Hepatocyte (in vitro differentiated cells): Measurements from ENCODE around the gene ADAM12. TPM values are rescaled to one million over a fixed set of nuclear protein-coding genes. Genes with fewer than 3 reads are reported as not detected.

Experiments used
- DNase-seq: peaks from one replicate; pipeline ENCODE4 v3.0.0-alpha.2; 2016; ENCODE audit warnings: low spot score
- H2AFZ ChIP-seq: fragments of 200-600 bp; sonication (generic); 2 replicates; pipeline ENCODE4 v1.6.0; 2016; ENCODE audit warnings: antibody characterized with exemption, mild to moderate bottlenecking
- H3K27ac ChIP-seq: fragments of 200-600 bp; sonication (generic); 2 replicates; pipeline ENCODE4 v1.5.1; 2016; ENCODE audit warnings: mild to moderate bottlenecking
- H3K27me3 ChIP-seq: fragments of 200-600 bp; sonication (generic); 2 replicates; pipeline ENCODE4 v1.6.1; 2016
- H3K36me3 ChIP-seq: fragments of 200-600 bp; sonication (generic); replicated peaks from 2 replicates; pipeline ENCODE4 v1.5.1; 2016; ENCODE audit warnings: low read depth; ENCODE audit not compliant: insufficient read depth
- H3K4me1 ChIP-seq: fragments of 200-600 bp; sonication (generic); 2 replicates; pipeline ENCODE4 v1.5.1; 2016; ENCODE audit warnings: mild to moderate bottlenecking, moderate library complexity; ENCODE audit not compliant: insufficient read depth
- H3K4me2 ChIP-seq: fragments of 200-600 bp; sonication (generic); 2 replicates; pipeline ENCODE4 v1.6.0; 2016
- H3K4me3 ChIP-seq: fragments of 200-600 bp; sonication (generic); 2 replicates; pipeline ENCODE4 v1.5.1; 2016; ENCODE audit warnings: mild to moderate bottlenecking
- H3K79me2 ChIP-seq: fragments of 200-600 bp; sonication (generic); 2 replicates; pipeline ENCODE4 v1.6.0; 2017; ENCODE audit warnings: mild to moderate bottlenecking
- H3K9me2 ChIP-seq: fragments of 200-600 bp; sonication (generic); replicated peaks from 2 replicates; pipeline ENCODE4 v1.6.0; 2017; ENCODE audit warnings: mild to moderate bottlenecking; ENCODE audit not compliant: insufficient read depth
- H3K9me3 ChIP-seq: fragments of 200-600 bp; sonication (generic); 2 replicates; pipeline ENCODE4 v1.5.1; 2016; ENCODE audit warnings: low read depth, mild to moderate bottlenecking
- H4K20me1 ChIP-seq: fragments of 200-600 bp; sonication (generic); 2 replicates; pipeline ENCODE4 v1.6.0; 2016; ENCODE audit warnings: mild to moderate bottlenecking; ENCODE audit not compliant: insufficient read depth, poor library complexity, severe bottlenecking
- EZH2 ChIP-seq: fragments of 200-600 bp; sonication (generic); IDR thresholded peaks from 2 replicates; pipeline ENCODE4 v1.6.1; 2016; ENCODE audit warnings: antibody characterized with exemption, mild to moderate bottlenecking, borderline replicate concordance
- EZH2phosphoT487 ChIP-seq: fragments of 200-600 bp; sonication (generic); IDR thresholded peaks from one replicate; pipeline ENCODE4 v1.6.1; 2018; ENCODE audit warnings: antibody characterized with exemption, mild to moderate bottlenecking, low read depth, moderate library complexity; ENCODE audit not compliant: unreplicated experiment, severe bottlenecking
- WGBS: methylation state at CpG from one replicate; pipeline ENCODE4 v1.1.6; 2016; ENCODE audit warnings: low lambda C conversion rate; ENCODE audit errors: missing lambda C conversion rate; 5-methylcytosine and 5-hydroxymethylcytosine counted together
- polyA plus RNA-seq: library from polyadenylated mRNA; unstranded; fragments of >200 nt; fragmentation: Nextera tagmentation; extraction: Ambion mirVana; gene quantifications from 2 replicates; pipeline ENCODE4 v1.2.1, GENCODE V29; 2016
- total RNA-seq: library from RNA; depleted of rRNA; stranded (reverse); fragments of >200 nt; gene quantifications from 2 replicates; pipeline ENCODE4 v1.2.3, GENCODE V29; 2014
- TF ChIP-seq, protein P1 (sequence below): fragments of 200-600 bp; sonication (generic); IDR thresholded peaks from 2 replicates; pipeline ENCODE4 v1.5.1; 2016; ENCODE audit warnings: antibody characterized with exemption, mild to moderate bottlenecking; ENCODE audit not compliant: poor library complexity

Gene ADAM12
- total and polyA plus RNA-seq, 2 experiments from 2014 or later: 4.9 to 11.3 TPM

DNA sequence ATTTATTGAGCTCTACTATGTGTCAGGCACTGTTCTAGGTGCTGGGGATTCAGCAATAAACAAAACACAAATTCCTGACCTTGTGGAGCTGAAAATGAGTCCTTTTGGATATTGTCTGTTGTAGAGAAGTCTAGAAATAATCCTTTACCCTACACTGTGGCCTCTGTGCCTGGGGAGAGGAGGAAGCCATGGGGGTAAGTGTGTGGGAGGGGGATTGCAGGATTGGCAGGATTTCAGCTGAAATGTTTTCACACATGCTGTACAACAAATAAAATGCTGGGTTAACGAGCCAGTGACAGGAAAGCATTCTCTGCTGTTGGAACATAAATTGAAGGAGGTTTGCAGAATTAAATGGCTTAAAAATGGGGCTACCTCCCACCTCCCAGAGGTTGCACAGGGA, 302.5 kb downstream of the ADAM12 start:
- no peak overlapping the region for H3K4me3 ChIP-seq
- H3K27me3 ChIP-seq: no peaks in the 10 kb centered on the region
- no peaks in the 10 kb centered on the region for H3K36me3 ChIP-seq
- H3K4me1 ChIP-seq: peaks cover 9% of the 10 kb centered on the region
- 71% methylated on average over 1 of the region's 1 CpG for WGBS
- H3K4me2 ChIP-seq: no peak overlapping the region
- no peaks in the 10 kb centered on the region for H3K9me3 ChIP-seq
- H3K9me2 ChIP-seq: no peaks in the 10 kb centered on the region
- H3K27ac ChIP-seq: no peak overlapping the region
- TF ChIP-seq EZH2phosphoT487 (no peak), EZH2 (no peak)
- TF ChIP-seq, protein P1, sequence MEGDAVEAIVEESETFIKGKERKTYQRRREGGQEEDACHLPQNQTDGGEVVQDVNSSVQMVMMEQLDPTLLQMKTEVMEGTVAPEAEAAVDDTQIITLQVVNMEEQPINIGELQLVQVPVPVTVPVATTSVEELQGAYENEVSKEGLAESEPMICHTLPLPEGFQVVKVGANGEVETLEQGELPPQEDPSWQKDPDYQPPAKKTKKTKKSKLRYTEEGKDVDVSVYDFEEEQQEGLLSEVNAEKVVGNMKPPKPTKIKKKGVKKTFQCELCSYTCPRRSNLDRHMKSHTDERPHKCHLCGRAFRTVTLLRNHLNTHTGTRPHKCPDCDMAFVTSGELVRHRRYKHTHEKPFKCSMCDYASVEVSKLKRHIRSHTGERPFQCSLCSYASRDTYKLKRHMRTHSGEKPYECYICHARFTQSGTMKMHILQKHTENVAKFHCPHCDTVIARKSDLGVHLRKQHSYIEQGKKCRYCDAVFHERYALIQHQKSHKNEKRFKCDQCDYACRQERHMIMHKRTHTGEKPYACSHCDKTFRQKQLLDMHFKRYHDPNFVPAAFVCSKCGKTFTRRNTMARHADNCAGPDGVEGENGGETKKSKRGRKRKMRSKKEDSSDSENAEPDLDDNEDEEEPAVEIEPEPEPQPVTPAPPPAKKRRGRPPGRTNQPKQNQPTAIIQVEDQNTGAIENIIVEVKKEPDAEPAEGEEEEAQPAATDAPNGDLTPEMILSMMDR: no peak
- DNase-seq: no peak
- H2AFZ ChIP-seq: no peak overlapping the region
- H3K79me2 ChIP-seq: no peaks in the 10 kb centered on the region
- H4K20me1 ChIP-seq: no peaks in the 10 kb centered on the region

DNA sequence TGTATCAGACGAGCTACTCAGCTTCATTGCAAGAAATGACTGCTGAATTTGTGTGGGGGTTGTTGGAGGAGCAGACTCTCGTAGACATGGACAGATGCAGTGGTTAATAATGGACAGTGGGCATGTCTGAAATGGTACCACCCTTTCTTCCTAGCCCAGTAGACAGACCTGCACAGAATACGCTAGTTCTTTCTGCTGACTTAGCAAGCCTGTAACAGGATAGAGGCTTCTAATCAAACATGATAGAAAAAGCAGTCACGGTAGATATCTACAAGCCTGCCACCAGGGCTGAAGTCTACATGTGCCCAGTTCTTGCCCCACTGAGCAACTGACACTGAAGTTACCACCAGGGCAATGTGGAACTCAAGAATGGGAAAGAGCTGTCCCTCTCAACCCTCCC, 303.9 kb downstream of the ADAM12 start:
- TF ChIP-seq EZH2phosphoT487: no peak
- TF ChIP-seq EZH2: no peak
- TF ChIP-seq, protein P1: no peak
- H3K9me2 ChIP-seq: no peaks in the 10 kb centered on the region
- H3K4me3 ChIP-seq: no peak overlapping the region
- 89% methylated on average over 4 of the region's 4 CpGs for WGBS
- H4K20me1 ChIP-seq: no peaks in the 10 kb centered on the region
- no peaks in the 10 kb centered on the region for H3K27me3 ChIP-seq
- H3K4me1 ChIP-seq: peaks cover 9% of the 10 kb centered on the region
- H3K79me2 ChIP-seq: no peaks in the 10 kb centered on the region
- H3K36me3 ChIP-seq: no peaks in the 10 kb centered on the region
- H3K9me3 ChIP-seq: no peaks in the 10 kb centered on the region
- H3K4me2 ChIP-seq: no peak overlapping the region
- no peak overlapping the region for H2AFZ ChIP-seq
- H3K27ac ChIP-seq: no peak overlapping the region
- no peak for DNase-seq

DNA sequence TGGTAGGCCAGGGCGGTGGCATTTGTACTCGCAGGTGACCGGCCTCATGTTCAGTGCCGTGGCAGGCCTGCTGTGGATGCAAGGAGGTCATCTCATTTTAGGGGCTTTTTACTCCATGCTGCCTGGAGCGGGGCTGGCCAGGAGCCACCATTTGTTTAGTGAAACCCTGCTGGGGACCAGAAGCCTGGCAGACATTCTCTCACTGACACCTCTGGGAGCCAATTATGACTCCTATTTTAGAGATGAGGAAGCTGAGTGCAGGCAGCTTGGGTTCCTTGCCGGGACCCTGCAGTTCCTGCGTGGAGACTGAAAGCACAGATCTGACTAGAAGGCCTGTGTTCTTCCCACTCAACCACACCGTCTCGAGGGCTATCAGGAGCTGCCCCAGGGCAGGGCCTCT, 305.3 kb downstream of the ADAM12 start:
- Histone ChIP-seq H2AFZ (no peak overlapping the region), H3K79me2 (no peaks in the 10 kb centered on the region), H3K36me3 (no peaks in the 10 kb centered on the region), H4K20me1 (no peaks in the 10 kb centered on the region), H3K4me2 (no peak overlapping the region), H3K4me1 (peaks cover 9% of the 10 kb centered on the region), H3K9me2 (no peaks in the 10 kb centered on the region), H3K4me3 (no peak overlapping the region), H3K27ac (no peak overlapping the region), H3K27me3 (no peaks in the 10 kb centered on the region), H3K9me3 (no peaks in the 10 kb centered on the region)
- no peak for TF ChIP-seq EZH2phosphoT487
- no peak for TF ChIP-seq EZH2
- 94% methylated on average over 9 of the region's 9 CpGs for WGBS
- DNase-seq: no peak

DNA sequence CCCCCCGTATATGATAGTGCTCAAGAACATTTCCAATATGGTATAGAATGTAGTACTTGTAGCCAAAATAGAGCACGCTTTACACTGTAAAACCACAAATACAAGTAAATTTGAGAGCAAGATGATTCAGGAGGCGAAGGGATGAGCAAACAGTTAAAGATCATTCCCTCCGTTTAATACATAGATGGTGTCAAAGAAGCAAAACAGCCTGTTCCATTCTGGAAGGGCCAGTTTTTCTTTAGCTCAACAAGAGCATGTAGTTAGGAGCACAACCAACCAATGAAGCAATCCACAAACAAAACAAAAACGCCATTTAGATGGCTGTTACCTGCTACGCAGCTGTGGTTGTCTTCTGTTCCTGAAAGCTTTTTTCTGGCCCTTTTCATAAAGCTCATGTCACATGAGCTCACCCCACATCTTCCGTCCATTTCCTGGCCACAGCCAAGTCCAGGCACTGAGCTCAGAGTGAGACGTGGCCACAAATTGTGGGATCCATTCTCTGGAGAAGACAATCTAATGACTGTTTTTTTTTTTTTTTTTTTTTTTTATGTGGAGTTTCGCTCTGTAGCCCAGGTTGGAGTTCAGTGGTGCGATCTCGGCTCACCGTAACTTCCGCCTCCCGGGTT, 306.3 kb downstream of the ADAM12 start:
- no peaks in the 10 kb centered on the region for H3K36me3 ChIP-seq
- peaks cover 9% of the 10 kb centered on the region for H3K4me1 ChIP-seq
- H3K79me2 ChIP-seq: no peaks in the 10 kb centered on the region
- no peaks in the 10 kb centered on the region for H3K27me3 ChIP-seq
- no peak for DNase-seq
- no peak overlapping the region for H3K4me2 ChIP-seq
- TF ChIP-seq, protein P1: no peak
- TF ChIP-seq EZH2phosphoT487 (no peak), EZH2 (no peak)
- 94% methylated on average over 14 of the region's 14 CpGs for WGBS
- no peak overlapping the region for H3K4me3 ChIP-seq
- no peak overlapping the region for H2AFZ ChIP-seq
- no peaks in the 10 kb centered on the region for H4K20me1 ChIP-seq
- no peaks in the 10 kb centered on the region for H3K9me3 ChIP-seq
- H3K9me2 ChIP-seq: no peaks in the 10 kb centered on the region
- no peak overlapping the region for H3K27ac ChIP-seq
